MM.1S (cell line): Measurements from ENCODE around the gene RASGEF1C.

Experiments
- EZH2 ChIP-seq: fragments of 300-600 bp; sonication (generic); optimal IDR thresholded peaks from 2 replicates; pipeline ENCODE3; 2017; ENCODE audit warnings: low read depth, mild to moderate bottlenecking, antibody characterized with exemption, low read length, mixed read lengths
- EZH2phosphoT487 ChIP-seq: fragments of 300-600 bp; sonication (generic); IDR thresholded peaks from 2 replicates; pipeline ENCODE4 v1.6.1; 2018; ENCODE audit warnings: antibody characterized with exemption, low read length
- TF ChIP-seq, protein P1 (sequence below): fragments of 300-600 bp; sonication (generic); IDR thresholded peaks from 2 replicates; pipeline ENCODE4 v1.5.1; 2016; ENCODE audit warnings: antibody characterized with exemption, low read length, mixed read lengths

DNA sequence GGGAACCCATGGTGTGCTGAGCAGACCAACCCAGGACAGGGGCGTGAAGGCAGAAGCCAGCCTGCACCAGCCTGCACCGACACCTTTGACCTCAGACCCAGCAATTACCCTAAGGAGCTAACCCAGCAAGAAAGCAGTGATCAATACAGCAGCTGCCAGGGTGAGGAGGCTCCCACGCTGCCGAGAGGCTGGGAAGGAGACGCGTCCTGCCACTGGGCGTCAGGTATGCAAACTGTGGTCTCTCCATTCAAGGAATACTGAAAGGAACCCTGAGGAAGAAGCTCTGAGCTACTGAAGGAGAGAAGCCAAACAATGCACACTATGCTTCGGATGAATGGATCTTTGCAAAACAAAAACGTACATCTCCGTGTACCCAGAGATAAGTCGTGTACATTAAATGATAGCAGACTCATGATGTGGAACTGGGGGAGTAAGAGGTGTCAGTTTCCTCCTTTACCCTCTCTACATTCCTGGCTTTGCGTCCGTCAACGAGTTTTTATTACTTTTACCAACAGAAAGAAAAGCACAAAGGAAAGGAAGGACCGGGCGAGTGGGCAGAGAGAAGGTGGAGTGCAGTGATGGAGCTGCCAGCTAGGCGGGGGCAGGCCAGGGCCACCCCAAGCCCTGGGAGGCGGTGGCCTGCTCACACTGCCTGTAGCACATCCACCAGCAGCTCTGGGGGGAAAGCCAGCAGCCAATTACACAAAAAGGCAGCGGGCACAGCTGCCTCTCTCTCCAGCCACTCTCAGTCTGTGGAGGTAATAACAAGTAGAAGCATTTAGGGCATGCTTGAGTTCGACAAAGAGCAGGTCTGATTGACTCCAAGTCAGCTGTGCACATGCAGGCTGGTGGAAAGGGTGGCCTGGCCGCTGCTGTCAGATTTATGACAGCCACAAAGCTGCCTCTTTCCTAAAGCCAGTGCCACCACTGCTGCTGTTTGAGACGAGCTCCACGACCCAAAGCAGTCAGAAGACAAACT lies 29.3 kb downstream of the RASGEF1C start:
- TF ChIP-seq, protein P1, sequence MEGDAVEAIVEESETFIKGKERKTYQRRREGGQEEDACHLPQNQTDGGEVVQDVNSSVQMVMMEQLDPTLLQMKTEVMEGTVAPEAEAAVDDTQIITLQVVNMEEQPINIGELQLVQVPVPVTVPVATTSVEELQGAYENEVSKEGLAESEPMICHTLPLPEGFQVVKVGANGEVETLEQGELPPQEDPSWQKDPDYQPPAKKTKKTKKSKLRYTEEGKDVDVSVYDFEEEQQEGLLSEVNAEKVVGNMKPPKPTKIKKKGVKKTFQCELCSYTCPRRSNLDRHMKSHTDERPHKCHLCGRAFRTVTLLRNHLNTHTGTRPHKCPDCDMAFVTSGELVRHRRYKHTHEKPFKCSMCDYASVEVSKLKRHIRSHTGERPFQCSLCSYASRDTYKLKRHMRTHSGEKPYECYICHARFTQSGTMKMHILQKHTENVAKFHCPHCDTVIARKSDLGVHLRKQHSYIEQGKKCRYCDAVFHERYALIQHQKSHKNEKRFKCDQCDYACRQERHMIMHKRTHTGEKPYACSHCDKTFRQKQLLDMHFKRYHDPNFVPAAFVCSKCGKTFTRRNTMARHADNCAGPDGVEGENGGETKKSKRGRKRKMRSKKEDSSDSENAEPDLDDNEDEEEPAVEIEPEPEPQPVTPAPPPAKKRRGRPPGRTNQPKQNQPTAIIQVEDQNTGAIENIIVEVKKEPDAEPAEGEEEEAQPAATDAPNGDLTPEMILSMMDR: no peak
- no peak for TF ChIP-seq EZH2
- TF ChIP-seq EZH2phosphoT487: no peak
